AG10803 (cell line): ENCODE measurements around the gene GAD1.

Source experiments
- DNase-seq: peaks from one replicate; pipeline ENCODE4 v3.0.0; 2010; ENCODE audit warnings: low read depth
- H3K4me3 ChIP-seq: 2 replicates; pipeline ENCODE4 v1.5.1; 2011; ENCODE audit warnings: mild to moderate bottlenecking, low read length, control low read depth
- CTCF ChIP-seq: conservative IDR thresholded peaks from 2 replicates; pipeline ENCODE4 v1.5.1; 2011; ENCODE audit warnings: mild to moderate bottlenecking, low read length, control low read depth, inconsistent platforms

The GAD1 gene

GRCh38 chr2:170862286-170862902, 45.7 kb downstream of the GAD1 start:
- no peak for DNase-seq
- no peak for TF ChIP-seq CTCF

GRCh38 chr2:170863087-170863486, 46.4 kb downstream of the GAD1 start:
- no peak for TF ChIP-seq CTCF
- DNase-seq = no peak
- H3K4me3 ChIP-seq = no peak overlapping the region

More at GRCh38 chr2:170862286-170862902, 45.7 kb downstream of the GAD1 start:
- no peak overlapping the region for H3K4me3 ChIP-seq

- no peak for TF ChIP-seq CTCF
- no peak for DNase-seq
- H3K4me3 ChIP-seq = no peak overlapping the region
Observed at GRCh38 chr2:170869036-170869435, 52.3 kb downstream of the GAD1 start.

- no peak overlapping the region for H3K4me3 ChIP-seq
- no peak for DNase-seq
- no peak for TF ChIP-seq CTCF
Observed at GRCh38 chr2:170869461-170869860, 52.8 kb downstream of the GAD1 start.

GRCh38 chr2:170873035-170873692, 56.5 kb downstream of the GAD1 start:
- peak overlapping the region; percentile 23 for H3K4me3 ChIP-seq
- peak; percentile 94 for TF ChIP-seq CTCF
- peak; percentile 65 for DNase-seq

- DNase-seq = no peak
- no peak overlapping the region for H3K4me3 ChIP-seq
- no peak for TF ChIP-seq CTCF
Observed at GRCh38 chr2:170878066-170878465, 61.4 kb downstream of the GAD1 start.

- TF ChIP-seq CTCF = no peak
- DNase-seq = no peak
- no peak overlapping the region for H3K4me3 ChIP-seq
Observed at GRCh38 chr2:170878505-170878904, 61.8 kb downstream of the GAD1 start.
